NCI-H1092 (cell line): ENCODE results near the gene KRTAP25-1.

Source experiments
- DNase-seq: peaks from one replicate; lab custom pipeline; 2025; lab: John Stamatoyannopoulos, UW

The KRTAP25-1 gene

GRCh38 chr21:30248844-30249243 lies 40.5 kb downstream of the KRTAP25-1 start:
- no peak for DNase-seq

DNA sequence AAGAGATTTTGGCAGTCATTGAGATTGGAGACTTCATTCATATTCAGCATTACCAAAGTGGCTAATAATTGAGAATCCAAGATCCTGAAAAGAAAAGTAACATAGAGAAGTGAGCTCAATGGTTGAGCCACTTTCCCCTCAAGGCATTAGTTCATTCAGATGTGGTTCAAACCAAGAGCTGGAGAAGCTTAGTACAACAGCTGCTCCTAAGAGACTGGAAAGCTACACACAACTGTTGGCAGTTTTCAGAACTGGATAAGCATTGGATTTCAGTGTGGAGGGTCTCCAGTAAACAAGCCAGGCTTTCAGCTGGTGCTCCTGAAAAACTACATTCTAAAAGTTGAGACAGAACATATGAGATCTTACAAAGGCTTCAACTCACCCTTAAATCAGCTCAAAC lies 44.3 kb downstream of the KRTAP25-1 start:
- DNase-seq: no peak

GRCh38 chr21:30243691-30244090 lies 45.6 kb downstream of the KRTAP25-1 start:
- DNase-seq: no peak

DNA sequence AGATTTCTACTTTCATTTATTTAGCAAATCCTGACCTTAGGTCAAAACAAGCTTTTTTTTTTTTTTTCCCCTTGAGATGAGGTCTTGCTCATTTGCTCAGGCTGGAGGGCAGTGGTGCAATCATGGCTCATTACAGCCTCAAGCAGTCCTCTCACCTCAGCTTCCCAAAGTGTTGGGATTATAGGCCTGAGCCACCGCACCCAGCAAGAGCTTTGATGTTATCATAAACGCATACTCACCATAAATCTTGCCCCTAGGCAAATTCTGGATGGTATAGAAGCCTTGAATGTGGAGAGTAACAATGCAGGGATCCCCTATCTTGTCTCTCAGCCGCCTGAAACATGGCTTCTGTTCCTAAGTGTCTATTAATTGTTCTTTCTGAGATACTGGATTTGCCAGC lies 48.7 kb downstream of the KRTAP25-1 start:
- DNase-seq: no peak
